PFSK-1 (cell line): ENCODE results near the gene SDK1.

ENCODE experiments used
- FOXP2 ChIP-seq: optimal IDR thresholded peaks from 2 replicates; pipeline ENCODE3; 2011; ENCODE audit warnings: borderline replicate concordance, control low read depth, inconsistent platforms; ENCODE audit not compliant: insufficient read depth; ENCODE audit errors: extremely low read length, extremely low read depth
- POLR2AphosphoS5 ChIP-seq: IDR thresholded peaks from 2 replicates; pipeline ENCODE4 v1.6.1; 2012; ENCODE audit warnings: low read depth, mild to moderate bottlenecking, control low read depth, low read length, moderate library complexity

- TF ChIP-seq FOXP2 (no peak), POLR2AphosphoS5 (no peak)
Observed at GRCh38 chr7:4066626-4067475, 765.8 kb downstream of the SDK1 start.
